BLaER1 (cell line): ENCODE results near the gene ZNF514.

Experiments
- H3K27ac ChIP-seq: shearing (Covaris generic); formaldehyde crosslinking; 2 replicates; pipeline ENCODE4 v1.8.1; 2022
- H3K27me3 ChIP-seq: shearing (Covaris generic); formaldehyde crosslinking; 2 replicates; pipeline ENCODE4 v1.8.1; 2022
- H3K36me3 ChIP-seq: shearing (Covaris generic); formaldehyde crosslinking; 2 replicates; pipeline ENCODE4 v1.8.1; 2022
- H3K4me1 ChIP-seq: shearing (Covaris generic); formaldehyde crosslinking; 2 replicates; pipeline ENCODE4 v1.8.1; 2022
- H3K4me2 ChIP-seq: shearing (Covaris generic); formaldehyde crosslinking; 2 replicates; pipeline ENCODE4 v1.8.1; 2022
- H3K4me3 ChIP-seq: shearing (Covaris generic); formaldehyde crosslinking; 2 replicates; pipeline ENCODE4 v1.8.1; 2022
- H3K9ac ChIP-seq: shearing (Covaris generic); formaldehyde crosslinking; 2 replicates; pipeline ENCODE4 v1.8.1; 2022
- H3K9me3 ChIP-seq: shearing (Covaris generic); formaldehyde crosslinking; 2 replicates; pipeline ENCODE4 v1.8.1; 2022
- H4K20me1 ChIP-seq: shearing (Covaris generic); formaldehyde crosslinking; 2 replicates; pipeline ENCODE4 v1.8.1; 2022
- Cebpa-rat ChIP-seq: shearing (Covaris generic); IDR thresholded peaks from 2 replicates; pipeline ENCODE4 v1.8.1; 2022

ZNF514 gene

GRCh38 chr2:95143838-95144237 is 15.8 kb downstream of the ZNF514 start:
- Histone ChIP-seq H3K4me1 (no peaks in the 10 kb centered on the region), H3K4me3 (no peak overlapping the region), H3K36me3 (peaks cover 73% of the 10 kb centered on the region), H3K9ac (no peak overlapping the region), H3K27me3 (no peaks in the 10 kb centered on the region), H3K27ac (no peak overlapping the region), H3K9me3 (peaks cover 98% of the 10 kb centered on the region), H3K4me2 (no peak overlapping the region), H4K20me1 (no peaks in the 10 kb centered on the region)
- TF ChIP-seq Cebpa-rat: no peak

- no peaks in the 10 kb centered on the region for H3K4me1 ChIP-seq
- no peak overlapping the region for H3K4me3 ChIP-seq
- H3K27me3 ChIP-seq: no peaks in the 10 kb centered on the region
- no peak overlapping the region for H3K27ac ChIP-seq
- TF ChIP-seq Cebpa-rat: no peak
- H3K36me3 ChIP-seq: peaks cover 35% of the 10 kb centered on the region
- H4K20me1 ChIP-seq: no peaks in the 10 kb centered on the region
- H3K9ac ChIP-seq: no peak overlapping the region
- H3K4me2 ChIP-seq: no peak overlapping the region
- H3K9me3 ChIP-seq: peaks cover 82% of the 10 kb centered on the region
Measured at GRCh38 chr2:95138702-95139101, 20.9 kb downstream of the ZNF514 start.

GRCh38 chr2:95122197-95122551 is 37.5 kb downstream of the ZNF514 start:
- Histone ChIP-seq H3K4me2 (peak overlapping the region; percentile 75), H3K27me3 (no peaks in the 10 kb centered on the region), H3K4me1 (peaks cover 25% of the 10 kb centered on the region), H3K9ac (peak overlapping the region; percentile 97), H3K4me3 (peak overlapping the region; percentile 99), H3K36me3 (0 out of 2 replicates have a peak, but pooled peaks cover 5% of the 10 kb centered on the region), H3K9me3 (no peaks in the 10 kb centered on the region), H3K27ac (peak overlapping the region; percentile 99), H4K20me1 (peaks cover 36% of the 10 kb centered on the region)
- no peak for TF ChIP-seq Cebpa-rat

GRCh38 chr2:95121407-95122196 is 38.0 kb downstream of the ZNF514 start, which contains the start of gene MRPS5:
MRPS5 (minus strand) TSS chr2:95121808; CDS start chr2:95121791, 17 bp downstream.
- H3K27ac ChIP-seq: peak within 1 kb of the TSS; percentile 99
- no peak for TF ChIP-seq Cebpa-rat
- H3K4me2 ChIP-seq: peak within 1 kb of the TSS; percentile 75

GRCh38 chr2:95121093-95121406 is 38.6 kb downstream of the ZNF514 start:
- Histone ChIP-seq H3K9me3 (no peaks in the 10 kb centered on the region), H3K4me3 (peak overlapping the region; percentile 99), H3K4me2 (peak overlapping the region; percentile 75), H3K9ac (peak overlapping the region; percentile 97), H3K36me3 (peaks cover 12% of the 10 kb centered on the region), H3K27ac (peak overlapping the region; percentile 99), H3K4me1 (peaks cover 25% of the 10 kb centered on the region), H3K27me3 (no peaks in the 10 kb centered on the region), H4K20me1 (peaks cover 45% of the 10 kb centered on the region)
- TF ChIP-seq Cebpa-rat: no peak

More at GRCh38 chr2:95121407-95122196, 38.0 kb downstream of the ZNF514 start, which contains the start of gene MRPS5:
- Histone ChIP-seq H3K9ac (peak within 1 kb of the TSS; percentile 97), H3K9me3 (no peaks in the 10 kb centered on the region), H3K27me3 (no peaks in the 10 kb centered on the region), H3K4me3 (peak within 1 kb of the TSS; percentile 99), H3K4me1 (peaks cover 25% of the 10 kb centered on the region), H4K20me1 (peaks cover 42% of the 10 kb centered on the region), H3K36me3 (peaks cover 10% of the 10 kb centered on the region)

- no peak overlapping the region for H3K9ac ChIP-seq
- H3K27ac ChIP-seq: no peak overlapping the region
- H3K27me3 ChIP-seq: no peaks in the 10 kb centered on the region
- peaks cover 60% of the 10 kb centered on the region for H3K36me3 ChIP-seq
- H3K4me3 ChIP-seq: no peak overlapping the region
- H4K20me1 ChIP-seq: peaks cover 65% of the 10 kb centered on the region
- H3K4me2 ChIP-seq: no peak overlapping the region
- no peaks in the 10 kb centered on the region for H3K9me3 ChIP-seq
- TF ChIP-seq Cebpa-rat: no peak
- H3K4me1 ChIP-seq: peaks cover 14% of the 10 kb centered on the region
Measured at GRCh38 chr2:95115418-95115817, 44.2 kb downstream of the ZNF514 start.

GRCh38 chr2:95113464-95113863 is 46.2 kb downstream of the ZNF514 start:
- H3K9me3 ChIP-seq: no peaks in the 10 kb centered on the region
- peaks cover 78% of the 10 kb centered on the region for H3K36me3 ChIP-seq
- no peak for TF ChIP-seq Cebpa-rat
- H3K4me3 ChIP-seq: no peak overlapping the region
- no peak overlapping the region for H3K9ac ChIP-seq
- H3K27ac ChIP-seq: no peak overlapping the region
- H3K4me1 ChIP-seq: no peaks in the 10 kb centered on the region
- no peaks in the 10 kb centered on the region for H3K27me3 ChIP-seq
- H3K4me2 ChIP-seq: no peak overlapping the region
- H4K20me1 ChIP-seq: peaks cover 55% of the 10 kb centered on the region

- Histone ChIP-seq H3K27me3 (no peaks in the 10 kb centered on the region), H3K4me1 (no peaks in the 10 kb centered on the region), H3K36me3 (peaks cover 91% of the 10 kb centered on the region), H3K9me3 (no peaks in the 10 kb centered on the region), H4K20me1 (peaks cover 26% of the 10 kb centered on the region), H3K9ac (no peak overlapping the region), H3K4me3 (no peak overlapping the region), H3K27ac (no peak overlapping the region), H3K4me2 (no peak overlapping the region)
- no peak for TF ChIP-seq Cebpa-rat
Measured at GRCh38 chr2:95110395-95110794, 49.3 kb downstream of the ZNF514 start.

GRCh38 chr2:95109260-95109659 is 50.4 kb downstream of the ZNF514 start:
- H3K4me1 ChIP-seq: no peaks in the 10 kb centered on the region
- H3K27ac ChIP-seq: no peak overlapping the region
- TF ChIP-seq Cebpa-rat: no peak
- H3K4me2 ChIP-seq: no peak overlapping the region
- H3K36me3 ChIP-seq: peaks cover 93% of the 10 kb centered on the region
- peaks cover 16% of the 10 kb centered on the region; the same call in 1 of the 2 replicates for H4K20me1 ChIP-seq
- H3K9ac ChIP-seq: no peak overlapping the region
- no peaks in the 10 kb centered on the region for H3K27me3 ChIP-seq
- no peaks in the 10 kb centered on the region for H3K9me3 ChIP-seq
- H3K4me3 ChIP-seq: no peak overlapping the region

- H3K36me3 ChIP-seq: peaks cover 93% of the 10 kb centered on the region
- H3K9me3 ChIP-seq: no peaks in the 10 kb centered on the region
- no peak overlapping the region for H3K4me2 ChIP-seq
- H3K4me1 ChIP-seq: no peaks in the 10 kb centered on the region
- H4K20me1 ChIP-seq: peaks cover 16% of the 10 kb centered on the region; the same call in 1 of the 2 replicates
- no peak overlapping the region for H3K27ac ChIP-seq
- H3K9ac ChIP-seq: no peak overlapping the region
- TF ChIP-seq Cebpa-rat: no peak
- H3K4me3 ChIP-seq: no peak overlapping the region
- no peaks in the 10 kb centered on the region for H3K27me3 ChIP-seq
Measured at GRCh38 chr2:95106081-95106480, 53.6 kb downstream of the ZNF514 start.
